GM18498 (cell line): Measurements from ENCODE around the gene PACSIN1.

Source experiments
- ATAC-seq: cut with Tn5 transposase; IDR thresholded peaks from one replicate; pipeline ENCODE4 v1.9.1; 2021; ENCODE audit warnings: mild to moderate bottlenecking, moderate library complexity; ENCODE audit not compliant: unreplicated experiment

PACSIN1 gene

GRCh38 chr6:34560366-34561226 is 94.7 kb downstream of the PACSIN1 start:
- ATAC-seq = no peak

DNA sequence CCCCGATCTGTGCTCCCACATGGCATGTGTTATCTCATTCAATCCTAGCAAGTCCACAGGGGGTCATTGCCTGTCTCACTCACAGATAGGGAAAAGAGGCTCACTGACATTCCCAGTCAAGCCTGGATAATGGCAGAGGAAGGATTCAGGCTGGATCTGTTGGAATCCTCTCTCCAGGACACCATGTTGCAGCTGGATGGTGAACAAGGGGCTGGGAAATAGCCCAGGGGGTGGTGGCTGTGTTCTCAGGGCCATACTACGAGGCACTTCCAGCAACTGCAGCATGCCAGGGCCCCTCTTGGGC is 95.3 kb downstream of the PACSIN1 start:
- ATAC-seq = no peak

DNA sequence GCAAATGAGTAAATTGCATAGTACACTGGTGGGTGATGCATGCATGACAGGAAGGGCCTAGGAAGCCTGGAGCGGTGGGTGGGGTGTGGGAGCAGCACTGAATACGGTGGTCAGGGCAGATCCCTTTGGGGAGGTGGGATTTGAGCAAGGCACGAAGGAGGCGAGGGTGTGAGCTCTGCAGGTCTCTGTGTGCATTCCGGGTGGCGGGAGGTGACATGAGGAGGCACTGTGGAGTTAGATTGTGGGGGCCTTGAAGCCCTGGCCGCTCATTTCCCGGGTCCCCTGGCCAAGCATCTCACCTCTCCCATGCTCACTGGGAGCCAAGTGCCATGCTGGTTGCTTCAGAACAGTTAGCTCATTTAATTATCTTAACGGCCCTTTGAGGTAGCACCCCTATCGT is 96.5 kb downstream of the PACSIN1 start:
- ATAC-seq = no peak

- ATAC-seq = no peak
Measured at GRCh38 chr6:34562861-34563512, 97.1 kb downstream of the PACSIN1 start.

- ATAC-seq = no peak
Measured at GRCh38 chr6:34563513-34563870, 97.6 kb downstream of the PACSIN1 start.

DNA sequence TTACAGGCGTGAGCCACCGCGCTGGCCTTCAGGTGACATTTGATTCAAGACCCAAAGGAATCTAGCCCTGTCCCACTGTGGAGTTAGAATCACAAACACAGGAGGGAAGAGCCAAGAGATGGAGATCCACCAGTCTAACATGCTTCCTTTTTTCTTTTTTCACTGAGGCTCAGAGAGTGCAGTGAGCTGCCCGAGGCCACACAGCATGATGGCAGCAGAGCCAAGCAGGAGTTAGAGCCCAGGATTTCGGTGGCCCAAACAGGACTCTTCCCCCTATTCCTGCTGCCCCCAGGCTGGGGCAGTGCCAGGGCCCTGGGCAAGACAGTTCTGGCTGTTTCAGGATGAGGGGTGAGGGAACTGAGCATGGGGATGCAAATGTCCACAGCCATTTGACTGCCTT is 98.3 kb downstream of the PACSIN1 start:
- ATAC-seq = no peak

DNA sequence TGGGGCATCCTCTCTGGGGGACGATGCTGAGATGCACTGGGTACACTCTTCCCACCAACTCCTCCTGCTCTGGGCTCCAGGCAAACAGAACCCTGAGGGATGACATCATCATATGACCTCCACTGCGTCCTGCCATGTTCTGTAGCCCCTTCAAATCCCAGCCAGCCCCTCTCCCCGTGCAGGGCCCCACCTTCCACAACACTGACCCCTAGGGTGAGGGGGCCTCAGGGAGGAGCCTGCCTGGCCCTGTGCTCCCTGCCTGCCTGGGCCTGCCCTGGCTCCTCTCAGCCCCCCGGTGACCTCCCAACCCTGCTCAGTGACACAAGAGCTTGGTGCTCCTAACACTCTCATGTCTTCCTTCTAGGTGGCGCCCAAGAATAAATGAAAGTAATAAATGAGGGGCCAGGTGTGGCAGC is 99.9 kb downstream of the PACSIN1 start:
- ATAC-seq = no peak

DNA sequence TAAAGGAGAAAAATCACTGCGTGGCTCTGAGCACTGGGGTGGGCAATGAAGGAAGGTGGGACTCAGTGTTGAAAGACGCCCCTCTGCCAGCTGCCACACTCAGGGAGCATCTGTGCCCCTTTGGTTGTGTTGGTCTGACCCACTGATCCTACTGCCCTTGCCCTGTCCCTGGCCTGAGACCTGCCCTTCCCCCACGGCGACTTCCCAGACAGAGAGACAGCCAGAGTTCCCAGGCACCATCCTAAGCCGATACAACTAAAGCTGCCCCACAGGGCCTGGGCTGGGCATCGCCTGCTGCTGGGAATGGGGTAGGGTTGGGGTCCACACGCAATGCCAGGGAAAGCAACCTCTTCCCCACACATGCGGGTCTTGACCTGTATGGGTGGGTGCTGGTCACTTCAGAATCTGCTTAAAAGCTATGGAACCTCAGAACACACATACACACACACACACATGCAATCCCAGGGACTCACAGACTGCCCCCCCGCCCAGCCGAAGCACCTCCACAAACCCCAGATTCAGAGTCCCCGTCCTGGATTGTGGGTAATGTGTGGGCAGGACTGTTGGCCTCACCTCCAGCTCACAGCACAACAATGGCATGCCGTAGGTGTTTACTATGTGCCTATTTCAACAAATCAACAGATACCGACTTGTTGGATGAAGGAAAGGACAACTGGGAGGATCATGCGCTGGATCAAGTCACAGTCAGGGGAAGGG is 101.1 kb downstream of the PACSIN1 start:
- no peak for ATAC-seq

- no peak for ATAC-seq
Measured at GRCh38 chr6:34568341-34569201, 102.7 kb downstream of the PACSIN1 start.

DNA sequence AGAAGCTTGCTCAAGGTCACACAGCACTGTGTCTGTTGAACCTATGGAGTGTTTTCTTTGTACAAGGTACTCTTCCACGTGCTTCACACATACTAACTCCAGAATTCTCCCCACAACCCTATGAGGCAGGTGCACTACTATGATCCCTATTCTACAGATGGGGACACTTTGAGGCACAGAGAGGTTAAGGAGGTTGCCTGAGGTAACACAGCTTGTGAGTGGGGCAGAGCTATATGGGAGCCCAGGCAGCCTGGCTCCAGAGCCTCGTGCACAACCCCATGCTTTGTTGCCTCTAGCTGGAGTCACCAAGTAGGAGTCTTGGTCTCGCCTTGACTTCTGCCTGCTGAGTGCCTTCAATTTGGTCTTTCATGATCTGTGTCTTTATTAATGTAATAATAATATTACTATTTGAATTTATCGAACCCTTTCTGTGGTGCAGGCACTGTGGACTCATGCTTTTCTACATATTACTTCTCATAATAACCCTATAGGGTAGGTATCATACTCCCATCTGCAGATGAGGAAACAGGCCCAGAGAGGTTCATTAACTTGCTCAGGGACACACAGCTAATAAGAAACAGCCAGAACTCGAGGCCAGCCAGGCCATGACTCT is 103.6 kb downstream of the PACSIN1 start:
- ATAC-seq = no peak

- ATAC-seq = no peak
Measured at GRCh38 chr6:34570066-34570833, 104.4 kb downstream of the PACSIN1 start.

- ATAC-seq = no peak
Measured at GRCh38 chr6:34571388-34571787, 105.5 kb downstream of the PACSIN1 start.

DNA sequence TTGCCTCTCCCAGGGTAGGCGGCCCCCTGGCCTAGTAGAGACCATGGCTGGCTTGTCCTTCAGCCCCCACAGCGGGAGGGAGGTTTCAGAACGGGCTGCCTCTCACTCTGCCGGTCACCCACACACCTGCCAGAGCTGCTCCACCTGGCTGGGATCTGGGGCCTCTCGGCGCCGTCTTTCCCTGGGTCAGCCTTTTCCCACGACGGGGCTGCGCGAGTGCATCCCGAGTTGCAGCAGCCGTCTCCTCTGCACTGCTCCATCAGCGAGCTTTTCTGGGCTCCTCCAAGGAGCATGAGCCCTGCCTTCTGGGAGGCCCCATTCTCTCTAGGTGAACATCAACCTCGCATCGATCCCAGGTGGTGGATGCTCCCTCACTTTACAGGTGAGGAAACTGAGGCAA is 106.1 kb downstream of the PACSIN1 start:
- ATAC-seq = no peak

- ATAC-seq = no peak
Measured at GRCh38 chr6:34572585-34572984, 106.7 kb downstream of the PACSIN1 start.

- ATAC-seq = no peak
Measured at GRCh38 chr6:34573567-34574183, 107.8 kb downstream of the PACSIN1 start.

DNA sequence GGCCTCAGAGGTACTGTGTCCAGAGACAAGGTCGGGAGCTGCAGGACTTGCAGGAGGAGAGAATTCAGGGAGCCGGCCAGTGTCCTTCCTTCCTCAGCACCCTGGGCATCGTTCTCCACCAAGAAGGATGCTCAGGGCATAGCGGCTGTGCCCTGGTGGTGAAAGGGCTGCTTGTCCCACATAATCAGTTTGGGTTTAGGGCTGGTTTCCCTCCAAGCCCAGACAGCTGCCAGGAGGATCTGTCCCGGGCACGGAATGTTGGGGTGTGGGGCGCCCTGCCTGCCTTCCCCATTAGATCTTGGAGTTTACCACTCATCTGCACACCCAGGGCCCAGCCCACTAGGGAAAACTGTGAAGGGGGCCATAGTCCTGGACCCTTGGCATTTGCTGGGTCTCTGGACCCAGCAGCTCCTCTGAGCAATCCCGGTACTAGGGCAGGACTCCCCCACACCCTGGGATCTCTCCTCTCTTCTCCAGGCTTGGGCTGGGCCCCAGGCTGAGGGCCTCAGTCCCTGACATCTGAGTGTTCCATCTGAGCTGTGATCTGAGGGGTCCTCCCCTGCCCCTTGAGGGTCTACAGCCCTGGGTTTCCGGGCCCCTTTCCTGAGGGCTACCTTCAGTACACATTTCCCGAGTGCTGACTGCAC is 108.9 kb downstream of the PACSIN1 start:
- ATAC-seq = no peak

GRCh38 chr6:34575326-34575725 is 109.5 kb downstream of the PACSIN1 start:
- no peak for ATAC-seq

DNA sequence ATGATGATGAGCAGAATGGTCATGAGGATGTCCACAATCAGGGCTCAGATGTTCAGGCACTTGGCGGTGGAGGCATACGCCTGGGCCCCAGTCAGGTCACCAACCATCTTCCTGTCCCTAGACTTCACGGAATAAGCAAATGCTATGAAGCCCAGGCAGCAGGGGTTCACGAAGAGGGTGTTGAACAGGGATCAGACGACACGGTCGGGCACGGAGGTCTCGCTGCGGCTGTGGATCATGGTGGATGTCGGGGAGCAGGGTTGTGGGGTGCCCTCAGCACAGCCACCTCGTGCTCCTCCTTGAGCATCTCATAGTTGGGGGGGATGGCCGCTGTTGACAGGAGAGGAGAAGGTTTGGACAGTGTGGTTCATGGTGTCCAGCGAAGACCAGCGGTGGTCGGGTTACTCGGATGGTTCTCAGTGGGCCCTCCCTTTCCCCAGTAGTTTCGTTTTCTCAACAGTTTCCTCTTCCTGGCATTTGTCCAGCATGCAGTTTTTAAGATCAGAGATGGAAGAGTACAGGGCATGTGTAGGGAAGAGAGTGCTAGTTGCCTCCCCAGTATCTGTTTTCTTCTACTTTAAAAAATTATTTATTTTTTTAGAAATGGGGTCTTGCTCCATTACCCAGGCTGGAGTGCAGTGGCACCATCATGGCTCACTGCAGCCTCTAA is 110.5 kb downstream of the PACSIN1 start:
- no peak for ATAC-seq
